ENCODE measurements around the gene BLMH.

BLMH gene

GRCh38 chr17:30218799-30219198 lies 72.9 kb downstream of the BLMH start:
- TF ChIP-seq TARDBP (IDR thresholded peaks at IDR 0.05) (no peak), FOXA1 (IDR thresholded peaks at IDR 0.05) (no peak), SP1 (IDR thresholded peaks at IDR 0.05) (no peak), ZNF384 (IDR thresholded peaks at IDR 0.05) (no peak), ELF4 (IDR thresholded peaks at IDR 0.05) (no peak), NFRKB (IDR thresholded peaks at IDR 0.05) (no peak), SUZ12 (IDR thresholded peaks at IDR 0.05) (no peak), FOXK2 (IDR thresholded peaks at IDR 0.05) (no peak), CTBP1 (IDR thresholded peaks at IDR 0.05; ENCODE audit: borderline replicate concordance) (no peak), LEF1 (IDR thresholded peaks at IDR 0.05; ENCODE audit: borderline replicate concordance) (no peak), BHLHE40 (IDR thresholded peaks at IDR 0.05; ENCODE audit: borderline replicate concordance) (no peak), L3MBTL2 (conservative IDR thresholded peaks at IDR 0.05) (no peak)
- POLR2A ChIA-PET = no interaction called here
- no peak for DNase-seq (ENCODE audit: extremely low spot score)
- CTCF ChIA-PET = no interaction called here

- ChIA-PET POLR2A (no interaction called here), CTCF (no interaction called here)
- TF ChIP-seq HDGF (IDR thresholded peaks at IDR 0.05; ENCODE audit: borderline replicate concordance) (no peak), LEF1 (IDR thresholded peaks at IDR 0.05; ENCODE audit: borderline replicate concordance) (no peak), FOXK2 (IDR thresholded peaks at IDR 0.05) (no peak), ZNF384 (IDR thresholded peaks at IDR 0.05) (no peak), SP1 (IDR thresholded peaks at IDR 0.05) (no peak), SUZ12 (IDR thresholded peaks at IDR 0.05) (no peak), FOXA1 (IDR thresholded peaks at IDR 0.05) (no peak), ELF4 (IDR thresholded peaks at IDR 0.05) (no peak), NFRKB (IDR thresholded peaks at IDR 0.05) (no peak), BHLHE40 (IDR thresholded peaks at IDR 0.05; ENCODE audit: borderline replicate concordance) (no peak), CTBP1 (IDR thresholded peaks at IDR 0.05; ENCODE audit: borderline replicate concordance) (no peak), L3MBTL2 (conservative IDR thresholded peaks at IDR 0.05) (no peak), TARDBP (IDR thresholded peaks at IDR 0.05) (no peak), ARNT (IDR thresholded peaks at IDR 0.05) (no peak)
- TF ChIP-seq, protein P1, sequence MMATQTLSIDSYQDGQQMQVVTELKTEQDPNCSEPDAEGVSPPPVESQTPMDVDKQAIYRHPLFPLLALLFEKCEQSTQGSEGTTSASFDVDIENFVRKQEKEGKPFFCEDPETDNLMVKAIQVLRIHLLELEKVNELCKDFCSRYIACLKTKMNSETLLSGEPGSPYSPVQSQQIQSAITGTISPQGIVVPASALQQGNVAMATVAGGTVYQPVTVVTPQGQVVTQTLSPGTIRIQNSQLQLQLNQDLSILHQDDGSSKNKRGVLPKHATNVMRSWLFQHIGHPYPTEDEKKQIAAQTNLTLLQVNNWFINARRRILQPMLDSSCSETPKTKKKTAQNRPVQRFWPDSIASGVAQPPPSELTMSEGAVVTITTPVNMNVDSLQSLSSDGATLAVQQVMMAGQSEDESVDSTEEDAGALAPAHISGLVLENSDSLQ (IDR thresholded peaks at IDR 0.05) = no peak
- DNase-seq (ENCODE audit: extremely low spot score) = no peak
Measured at GRCh38 chr17:30217746-30218245, 73.9 kb downstream of the BLMH start.

- ChIA-PET POLR2A (no interaction called here), CTCF (no interaction called here)
- TF ChIP-seq FOXK2 (IDR thresholded peaks at IDR 0.05) (no peak), ARNT (IDR thresholded peaks at IDR 0.05) (no peak), TARDBP (IDR thresholded peaks at IDR 0.05) (no peak), LEF1 (IDR thresholded peaks at IDR 0.05; ENCODE audit: borderline replicate concordance) (no peak), FOXM1 (IDR thresholded peaks at IDR 0.05; ENCODE audit: borderline replicate concordance) (no peak), SP1 (IDR thresholded peaks at IDR 0.05) (no peak), BHLHE40 (IDR thresholded peaks at IDR 0.05; ENCODE audit: borderline replicate concordance) (no peak), SUZ12 (IDR thresholded peaks at IDR 0.05) (no peak), HDGF (IDR thresholded peaks at IDR 0.05; ENCODE audit: borderline replicate concordance) (no peak), NFRKB (IDR thresholded peaks at IDR 0.05) (no peak), L3MBTL2 (conservative IDR thresholded peaks at IDR 0.05) (no peak)
- DNase-seq (ENCODE audit: extremely low spot score) = no peak
Measured at GRCh38 chr17:30217054-30217453, 74.7 kb downstream of the BLMH start.

GRCh38 chr17:30212750-30213149 lies 79.0 kb downstream of the BLMH start:
- no peak for DNase-seq (ENCODE audit: extremely low spot score)
- ChIA-PET POLR2A (no interaction called here), CTCF (no interaction called here)
- TF ChIP-seq, protein P1 (IDR thresholded peaks at IDR 0.05) = no peak
- TF ChIP-seq HDGF (IDR thresholded peaks at IDR 0.05; ENCODE audit: borderline replicate concordance) = no peak
- no peak for TF ChIP-seq FOXK2 (IDR thresholded peaks at IDR 0.05)
- TF ChIP-seq SP1 (IDR thresholded peaks at IDR 0.05) = no peak
- no peak for TF ChIP-seq FOXA1 (IDR thresholded peaks at IDR 0.05)
- no peak for TF ChIP-seq LEF1 (IDR thresholded peaks at IDR 0.05; ENCODE audit: borderline replicate concordance)
- TF ChIP-seq FOXM1 (IDR thresholded peaks at IDR 0.05; ENCODE audit: borderline replicate concordance) = no peak
- no peak for TF ChIP-seq TARDBP (IDR thresholded peaks at IDR 0.05)
- TF ChIP-seq L3MBTL2 (conservative IDR thresholded peaks at IDR 0.05) = no peak
- no peak for TF ChIP-seq ARNT (IDR thresholded peaks at IDR 0.05)
- TF ChIP-seq ZNF384 (IDR thresholded peaks at IDR 0.05) = no peak

DNA sequence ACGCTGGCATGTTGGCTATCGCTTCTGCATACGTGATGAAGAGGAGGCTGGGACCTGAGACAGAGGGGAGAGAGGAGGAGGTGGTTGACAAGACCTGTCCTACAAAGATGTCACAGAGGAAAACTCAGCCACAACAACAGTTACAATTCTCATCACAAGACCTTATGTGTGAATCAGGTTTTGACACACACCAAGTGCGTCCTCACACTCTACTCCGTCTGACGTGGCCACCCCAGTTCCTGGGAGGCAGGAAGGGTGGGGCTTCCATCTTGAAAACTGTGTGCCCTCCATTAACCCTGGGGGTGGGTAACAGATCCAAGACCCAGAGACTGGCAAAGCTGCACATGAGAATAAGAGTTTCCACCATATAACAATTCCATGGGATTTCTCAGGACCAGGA lies 80.4 kb downstream of the BLMH start:
- POLR2A ChIA-PET = no interaction called here
- no peak for DNase-seq (ENCODE audit: extremely low spot score)
- no peak for TF ChIP-seq SP1 (IDR thresholded peaks at IDR 0.05)
- no peak for TF ChIP-seq CTBP1 (IDR thresholded peaks at IDR 0.05; ENCODE audit: borderline replicate concordance)
- no peak for TF ChIP-seq ZNF384 (IDR thresholded peaks at IDR 0.05)
- no peak for TF ChIP-seq BHLHE40 (IDR thresholded peaks at IDR 0.05; ENCODE audit: borderline replicate concordance)
- TF ChIP-seq NFRKB (IDR thresholded peaks at IDR 0.05) = no peak
- no peak for TF ChIP-seq FOXK2 (IDR thresholded peaks at IDR 0.05)
- no peak for TF ChIP-seq SUZ12 (IDR thresholded peaks at IDR 0.05)
- no peak for TF ChIP-seq ARNT (IDR thresholded peaks at IDR 0.05)
- no peak for TF ChIP-seq TARDBP (IDR thresholded peaks at IDR 0.05)
- TF ChIP-seq ELF4 (IDR thresholded peaks at IDR 0.05) = no peak
- no peak for TF ChIP-seq LEF1 (IDR thresholded peaks at IDR 0.05; ENCODE audit: borderline replicate concordance)
- TF ChIP-seq L3MBTL2 (conservative IDR thresholded peaks at IDR 0.05) = no peak
- TF ChIP-seq FOXM1 (IDR thresholded peaks at IDR 0.05; ENCODE audit: borderline replicate concordance) = no peak
- no peak for TF ChIP-seq HDGF (IDR thresholded peaks at IDR 0.05; ENCODE audit: borderline replicate concordance)
- TF ChIP-seq, protein P1 (IDR thresholded peaks at IDR 0.05) = no peak
- TF ChIP-seq FOXA1 (IDR thresholded peaks at IDR 0.05) = no peak
- CTCF ChIA-PET = interaction anchor here (0.7 kb wide), 1 partner anchor 116 kb away, joined by 3 read pairs; no protein-coding TSS in a partner anchor

DNA sequence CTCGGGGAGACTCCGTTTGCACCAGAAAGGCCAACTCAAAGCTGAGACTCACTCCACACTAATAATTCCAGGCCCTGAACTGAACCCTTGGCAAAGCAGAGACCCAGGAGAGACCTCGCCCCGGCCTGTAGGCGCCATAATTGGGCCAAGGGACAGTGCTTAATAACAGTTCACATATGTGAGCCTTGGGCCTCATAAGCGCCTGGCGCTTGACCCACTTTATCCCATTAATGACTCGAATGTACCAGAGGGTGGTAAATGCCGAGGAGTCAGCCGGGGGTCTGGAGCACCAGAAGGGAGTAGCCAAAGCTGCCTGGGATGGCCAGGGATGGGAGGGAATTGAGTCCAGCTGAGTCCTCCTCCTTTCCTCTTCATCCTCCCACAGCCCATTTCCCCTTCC lies 80.8 kb downstream of the BLMH start:
- DNase-seq (ENCODE audit: extremely low spot score) = no peak
- POLR2A ChIA-PET = no interaction called here
- CTCF ChIA-PET = interaction anchor here (0.7 kb wide), 1 partner anchor 116 kb away, joined by 3 read pairs; no protein-coding TSS in a partner anchor
- TF ChIP-seq FOXM1 (IDR thresholded peaks at IDR 0.05; ENCODE audit: borderline replicate concordance) = no peak
